NOMO-1 (cell line): ENCODE measurements around the gene HLA-DPB1.
A peak's percentile ranks its signal among the peaks of the same experiment; 100 is the strongest.
"Not testable (repeated sequence)": the region's sequence is repeated elsewhere in the genome, so short reads cannot be mapped to it uniquely, and the experiment has no call there.

ENCODE experiments used
- DNase-seq, 2 experiments: peaks; one replicate each; lab custom pipeline; 2025; ENCODE audit not compliant: unreplicated experiment in 2 of 2; lab: John Stamatoyannopoulos, UW

HLA-DPB1 gene

GRCh38 chr6:33075568-33076405, at the start of gene HLA-DPB1:
Gene HLA-DPB1, plus strand, starts transcription at chr6:33075990. Its CDS starts 52 bp downstream, at chr6:33076042.
- DNase-seq: peak; percentile 52 to 97

GRCh38 chr6:33028220-33028849, 47.5 kb upstream of the HLA-DPB1 start:
- DNase-seq: peak in 1 of 2 experiments; percentile 31

- peak; percentile 53 to 74 for DNase-seq
Measured at GRCh38 chr6:33029328-33030184, 46.2 kb upstream of the HLA-DPB1 start.

GRCh38 chr6:33030245-33030644, 45.5 kb upstream of the HLA-DPB1 start:
- DNase-seq: no peak

GRCh38 chr6:33034554-33034953, 41.2 kb upstream of the HLA-DPB1 start:
- no peak for DNase-seq

GRCh38 chr6:33036535-33036934, 39.3 kb upstream of the HLA-DPB1 start:
- no peak for DNase-seq

GRCh38 chr6:33040157-33040556, 35.6 kb upstream of the HLA-DPB1 start:
- DNase-seq: no peak

GRCh38 chr6:33049323-33050013, 26.3 kb upstream of the HLA-DPB1 start:
- no peak for DNase-seq

- peak; percentile 32 to 65 for DNase-seq
Measured at GRCh38 chr6:33050014-33050810, 25.6 kb upstream of the HLA-DPB1 start.

- DNase-seq: no peak
Measured at GRCh38 chr6:33052627-33053026, 23.2 kb upstream of the HLA-DPB1 start.

GRCh38 chr6:33053230-33053629, 22.6 kb upstream of the HLA-DPB1 start:
- no peak for DNase-seq

GRCh38 chr6:33057222-33058150, 18.3 kb upstream of the HLA-DPB1 start:
- DNase-seq: peak; percentile 28 to 83

- peak; percentile 77 to 94 for DNase-seq
Measured at GRCh38 chr6:33061987-33062386, 13.8 kb upstream of the HLA-DPB1 start.

GRCh38 chr6:33063435-33063834, 12.4 kb upstream of the HLA-DPB1 start:
- DNase-seq: not testable (repeated sequence)

- no peak for DNase-seq
Measured at GRCh38 chr6:33064723-33065122, 11.1 kb upstream of the HLA-DPB1 start.

- no peak for DNase-seq
Measured at GRCh38 chr6:33065312-33065711, 10.5 kb upstream of the HLA-DPB1 start.

GRCh38 chr6:33066917-33067521, 8.8 kb upstream of the HLA-DPB1 start:
- no peak for DNase-seq

- no peak for DNase-seq
Measured at GRCh38 chr6:33069021-33069738, 6.6 kb upstream of the HLA-DPB1 start.
